Keratinocyte (primary cell): ENCODE results near the gene MAPK9. TPM values are rescaled to one million over a fixed set of nuclear protein-coding genes. Genes with fewer than 3 reads are reported as not detected.

Source experiments
- DNase-seq: peaks from one replicate; pipeline ENCODE4 v3.0.0-alpha.2; 2011; ENCODE audit warnings: low read depth, missing footprints, low spot score
- FAIRE-seq: peaks from 2 replicates; lab custom pipeline; 2011; peaks lifted over from hg19 to GRCh38; lab: Jason Lieb, UNC
- H2AFZ ChIP-seq: 2 replicates; pipeline ENCODE4 v1.6.0; 2012; ENCODE audit warnings: low read length, control low read depth, inconsistent platforms; ENCODE audit not compliant: control insufficient read depth
- H3K27ac ChIP-seq: 2 replicates; pipeline ENCODE4 v1.5.1; 2011; ENCODE audit warnings: low read length; ENCODE audit not compliant: control insufficient read depth, insufficient read depth
- H3K27me3 ChIP-seq: 3 replicates; pipeline ENCODE4 v1.6.0; 2011; ENCODE audit warnings: low read length; ENCODE audit not compliant: control insufficient read depth, insufficient read depth; ENCODE audit errors: extremely low read depth
- H3K36me3 ChIP-seq, 2 experiments: 2 replicates in 1 of 2; 3 replicates in 1 of 2; pipeline ENCODE4 v1.5.1; 2011; ENCODE audit warnings: low read length in 2 of 2, mild to moderate bottlenecking in 1 of 2; ENCODE audit not compliant: control insufficient read depth in 2 of 2, insufficient read depth in 2 of 2; ENCODE audit errors: extremely low read depth in 1 of 2
- H3K4me1 ChIP-seq: 3 replicates; pipeline ENCODE4 v1.5.1; 2011; ENCODE audit warnings: low read length; ENCODE audit not compliant: control insufficient read depth, insufficient read depth; ENCODE audit errors: extremely low read depth
- H3K4me2 ChIP-seq: 3 replicates; pipeline ENCODE4 v1.6.0; 2011; ENCODE audit warnings: low read depth, low read length; ENCODE audit not compliant: control insufficient read depth, insufficient read depth; ENCODE audit errors: extremely low read depth
- H3K4me3 ChIP-seq, 3 experiments: fragments of 200-600 bp in 1 of 3; sonication (generic) in 1 of 3; 2 replicates in 2 of 3; 3 replicates in 1 of 3; pipeline ENCODE4 v1.5.1; 2011 to 2016; ENCODE audit warnings: low read length in 3 of 3, mild to moderate bottlenecking in 3 of 3, control low read depth in 2 of 3, inconsistent platforms in 1 of 3, low read depth in 1 of 3, mixed read lengths in 1 of 3, mixed run types in 1 of 3, moderate library complexity in 1 of 3; ENCODE audit not compliant: control insufficient read depth in 2 of 3, insufficient read depth in 2 of 3; ENCODE audit errors: extremely low read depth in 1 of 3
- H3K79me2 ChIP-seq: 2 replicates; pipeline ENCODE4 v1.6.0; 2012; ENCODE audit warnings: low read length; ENCODE audit not compliant: control insufficient read depth, insufficient read depth
- H3K9ac ChIP-seq: 3 replicates; pipeline ENCODE4 v1.6.0; 2011; ENCODE audit warnings: low read length; ENCODE audit not compliant: control insufficient read depth, insufficient read depth; ENCODE audit errors: extremely low read depth
- H3K9me1 ChIP-seq: 3 replicates; pipeline ENCODE4 v1.6.0; 2011; ENCODE audit warnings: low read length; ENCODE audit not compliant: control insufficient read depth, insufficient read depth; ENCODE audit errors: extremely low read depth
- H3K9me3 ChIP-seq: 2 replicates; pipeline ENCODE4 v1.5.1; 2012; ENCODE audit warnings: low read depth, low read length; ENCODE audit not compliant: control insufficient read depth
- H4K20me1 ChIP-seq: 3 replicates; pipeline ENCODE4 v1.6.0; 2011; ENCODE audit warnings: low read length; ENCODE audit not compliant: control insufficient read depth, insufficient read depth; ENCODE audit errors: extremely low read depth
- EZH2 ChIP-seq: IDR thresholded peaks from one replicate; pipeline ENCODE4 v1.6.1; 2012; ENCODE audit warnings: inconsistent platforms, mild to moderate bottlenecking, low read length, moderate library complexity
- dilution Hi-C: fragments of 300-500 bp; cut with MboI; formaldehyde crosslinking; loops from one replicate; pipeline ENCODE4 v1.7.0; 2020; ENCODE audit warnings: low sequenced_read_pairs; ENCODE audit not compliant: extremely low pct_ligation_motif_present
- polyA plus RNA-seq, 5 experiments: library from polyadenylated mRNA; depleted of rRNA in 3 of 5; stranded (reverse) in 3 of 5; stranded (forward) in 1 of 5; unstranded in 1 of 5; fragments of >200 nt; gene quantifications; 1 replicate in 1 of 5; 2 replicates in 3 of 5; 3 replicates in 1 of 5; pipeline versions ENCODE4 v1.2.1 to v1.2.3, GENCODE V29; 2011 to 2012; ENCODE audit warnings: missing spikeins in 2 of 5, low read depth in 1 of 5, low replicate concordance in 1 of 5
- TF ChIP-seq, protein P1 (sequence below), 3 experiments: IDR thresholded peaks in 1 of 3; conservative IDR thresholded peaks in 1 of 3; optimal IDR thresholded peaks in 1 of 3; 2 replicates in 2 of 3; 3 replicates in 1 of 3; pipeline versions ENCODE3 to v1.5.1; 2011; ENCODE audit warnings: low read length in 3 of 3, mild to moderate bottlenecking in 3 of 3, moderate library complexity in 2 of 3, control low read depth in 1 of 3, inconsistent platforms in 1 of 3; ENCODE audit not compliant: insufficient read depth in 2 of 3; ENCODE audit errors: extremely low read depth in 1 of 3

Gene MAPK9
- polyA plus RNA-seq, 1 donor (not counting 4 experiments of a cell fraction or from before 2014, with no cell fraction given) = 49.4 TPM

DNA sequence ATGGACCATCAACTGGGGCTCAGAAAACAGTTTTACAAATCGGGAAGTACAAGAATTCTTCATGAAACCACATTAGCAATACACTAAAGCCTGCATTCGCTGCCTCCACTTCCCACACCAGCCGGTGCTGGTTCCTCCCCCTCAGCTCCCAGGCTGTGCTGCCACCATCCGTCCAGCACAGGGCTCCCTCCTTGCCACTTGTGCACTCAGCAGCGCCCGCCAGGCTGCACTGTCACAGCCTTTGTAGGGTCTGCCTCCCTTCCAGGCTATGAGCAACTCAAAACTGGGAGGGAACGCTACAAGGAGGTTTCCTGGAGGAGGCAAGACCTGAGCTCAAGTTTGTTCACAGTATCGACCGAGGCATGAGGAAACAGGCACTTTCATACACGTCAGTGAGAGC is 7.7 kb downstream of the MAPK9 start:
- TF ChIP-seq, protein P1, sequence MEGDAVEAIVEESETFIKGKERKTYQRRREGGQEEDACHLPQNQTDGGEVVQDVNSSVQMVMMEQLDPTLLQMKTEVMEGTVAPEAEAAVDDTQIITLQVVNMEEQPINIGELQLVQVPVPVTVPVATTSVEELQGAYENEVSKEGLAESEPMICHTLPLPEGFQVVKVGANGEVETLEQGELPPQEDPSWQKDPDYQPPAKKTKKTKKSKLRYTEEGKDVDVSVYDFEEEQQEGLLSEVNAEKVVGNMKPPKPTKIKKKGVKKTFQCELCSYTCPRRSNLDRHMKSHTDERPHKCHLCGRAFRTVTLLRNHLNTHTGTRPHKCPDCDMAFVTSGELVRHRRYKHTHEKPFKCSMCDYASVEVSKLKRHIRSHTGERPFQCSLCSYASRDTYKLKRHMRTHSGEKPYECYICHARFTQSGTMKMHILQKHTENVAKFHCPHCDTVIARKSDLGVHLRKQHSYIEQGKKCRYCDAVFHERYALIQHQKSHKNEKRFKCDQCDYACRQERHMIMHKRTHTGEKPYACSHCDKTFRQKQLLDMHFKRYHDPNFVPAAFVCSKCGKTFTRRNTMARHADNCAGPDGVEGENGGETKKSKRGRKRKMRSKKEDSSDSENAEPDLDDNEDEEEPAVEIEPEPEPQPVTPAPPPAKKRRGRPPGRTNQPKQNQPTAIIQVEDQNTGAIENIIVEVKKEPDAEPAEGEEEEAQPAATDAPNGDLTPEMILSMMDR (optimal IDR thresholded peaks at IDR 0.05 in 1 of 3, IDR thresholded peaks at IDR 0.05 in 1 of 3, conservative IDR thresholded peaks at IDR 0.05 in 1 of 3; ENCODE audit: extremely low read depth in 1 of 3, insufficient read depth in 2 of 3, low read length in 3 of 3) = no peak
- no peak for TF ChIP-seq EZH2
- FAIRE-seq (no peak), DNase-seq (no peak)
- Histone ChIP-seq H3K79me2 (peaks cover 50% of the 10 kb centered on the region), H3K36me3 (peaks cover 10 to 26% of the 10 kb centered on the region in 2 experiments), H3K4me3 (no peak overlapping the region), H3K4me2 (no peak overlapping the region), H3K9me1 (no peaks in the 10 kb centered on the region), H3K4me1 (peaks cover 3% of the 10 kb centered on the region), H3K9ac (no peak overlapping the region), H3K27me3 (no peaks in the 10 kb centered on the region), H3K27ac (no peak overlapping the region), H2AFZ (no peak overlapping the region), H3K9me3 (no peaks in the 10 kb centered on the region), H4K20me1 (peaks cover 2% of the 10 kb centered on the region)
- dilution Hi-C loops = no loop called here

DNA sequence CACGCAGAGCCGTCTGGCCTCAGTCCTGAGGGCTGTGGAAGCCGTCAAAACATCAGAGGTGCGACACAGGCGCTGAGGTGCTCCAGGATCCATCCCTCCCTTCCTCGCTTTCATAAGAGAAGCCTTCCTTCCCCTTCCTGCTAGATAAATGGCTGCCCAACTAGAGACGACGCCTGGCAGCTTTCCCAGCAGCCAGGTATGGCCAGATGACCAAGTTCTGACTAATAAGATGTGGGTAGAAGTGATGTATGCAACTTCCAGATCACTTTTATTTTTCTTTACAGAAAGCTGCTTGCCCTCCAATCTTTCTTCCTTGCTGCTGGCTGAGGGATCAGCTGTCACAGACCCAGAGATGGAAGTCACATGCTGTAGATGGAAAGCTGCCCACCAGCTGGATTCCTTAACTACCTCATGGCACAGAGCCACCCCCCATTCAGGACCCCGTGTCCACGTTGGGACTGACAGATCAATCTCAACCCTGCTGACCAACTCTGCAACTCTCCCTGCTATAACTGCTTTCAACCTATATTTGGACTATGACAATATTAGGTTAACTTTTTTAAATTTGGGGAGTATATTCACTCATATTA is 8.8 kb downstream of the MAPK9 start:
- H3K36me3 ChIP-seq = peaks cover 11 to 26% of the 10 kb centered on the region in 2 experiments
- FAIRE-seq (no peak), DNase-seq (no peak)
- dilution Hi-C loops = no loop called here
- H3K4me2 ChIP-seq = no peak overlapping the region
- no peak overlapping the region for H2AFZ ChIP-seq
- H3K27me3 ChIP-seq = no peaks in the 10 kb centered on the region
- TF ChIP-seq EZH2 = no peak
- TF ChIP-seq, protein P1 (optimal IDR thresholded peaks at IDR 0.05 in 1 of 3, IDR thresholded peaks at IDR 0.05 in 1 of 3, conservative IDR thresholded peaks at IDR 0.05 in 1 of 3; ENCODE audit: extremely low read depth in 1 of 3, insufficient read depth in 2 of 3, low read length in 3 of 3) = no peak
- no peak overlapping the region for H3K27ac ChIP-seq
- no peak overlapping the region for H3K9ac ChIP-seq
- peaks cover 43% of the 10 kb centered on the region for H3K79me2 ChIP-seq
- no peaks in the 10 kb centered on the region for H3K9me1 ChIP-seq
- no peak overlapping the region for H3K4me3 ChIP-seq
- H3K4me1 ChIP-seq = peaks cover 3% of the 10 kb centered on the region
- peaks cover 2% of the 10 kb centered on the region for H4K20me1 ChIP-seq
- peaks cover under 1% of the 10 kb centered on the region for H3K9me3 ChIP-seq
